ENCODE measurements around the gene SMIM29.

SMIM29 gene

GRCh38 chr6:34248727-34249468, at the start of gene SMIM29:
Gene SMIM29, minus strand, starts transcription at chr6:34249006. Its CDS starts 1,215 bp downstream, at chr6:34247791.
- Mint-ChIP-seq H3K9me3 (no peaks in the 10 kb centered on the region), H3K4me3 (peak within 1 kb of the TSS; percentile 95), H3K36me3 (ENCODE audit: low read depth) (peaks cover 8% of the 10 kb centered on the region), H3K27ac (peak within 1 kb of the TSS; percentile 97), H3K4me1 (ENCODE audit: low read depth) (peaks cover 31% of the 10 kb centered on the region), H3K27me3 (ENCODE audit: low read depth) (peaks cover 5% of the 10 kb centered on the region)
- DNase-seq (ENCODE audit: low spot score), result peak; percentile 97

DNA sequence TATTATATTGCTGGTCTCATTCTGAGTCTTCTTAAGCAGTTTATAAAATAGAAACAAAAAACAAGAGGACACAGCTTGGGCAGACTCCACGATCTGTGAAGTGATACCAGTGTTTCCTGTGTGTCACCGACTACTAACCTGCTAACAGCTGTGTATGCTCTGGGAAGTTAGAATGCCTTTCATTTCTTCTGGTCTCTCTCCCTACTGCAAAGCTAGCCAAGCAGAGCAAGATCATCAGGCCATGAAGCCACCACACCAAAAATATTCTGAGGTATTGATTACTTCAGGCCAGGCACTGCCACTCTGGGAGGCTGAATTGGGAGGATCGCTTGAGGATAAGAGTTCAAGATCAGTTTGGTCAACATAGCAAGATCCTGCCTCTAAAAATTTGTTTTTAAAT, 46.9 kb upstream of the SMIM29 start:
- Mint-ChIP-seq H3K36me3 (ENCODE audit: low read depth) (peaks cover 24% of the 10 kb centered on the region), H3K4me1 (ENCODE audit: low read depth) (peaks cover 16% of the 10 kb centered on the region), H3K9me3 (no peaks in the 10 kb centered on the region), H3K27me3 (ENCODE audit: low read depth) (no peaks in the 10 kb centered on the region), H3K4me3 (peak overlapping the region; percentile 50), H3K27ac (peak overlapping the region; percentile 73)
- DNase-seq (ENCODE audit: low spot score), result no peak

- Mint-ChIP-seq H3K4me1 (ENCODE audit: low read depth) (peaks cover 24% of the 10 kb centered on the region), H3K27me3 (ENCODE audit: low read depth) (no peaks in the 10 kb centered on the region), H3K27ac (no peak overlapping the region), H3K9me3 (no peaks in the 10 kb centered on the region), H3K4me3 (no peak overlapping the region), H3K36me3 (ENCODE audit: low read depth) (peaks cover 28% of the 10 kb centered on the region)
- DNase-seq (ENCODE audit: low spot score), result no peak
Observed at GRCh38 chr6:34292954-34293353, 44.1 kb upstream of the SMIM29 start.

GRCh38 chr6:34289137-34289536, 40.3 kb upstream of the SMIM29 start:
- H3K9me3 Mint-ChIP-seq, result no peaks in the 10 kb centered on the region
- H3K27ac Mint-ChIP-seq, result peak overlapping the region; percentile 45
- H3K4me3 Mint-ChIP-seq, result peak overlapping the region; percentile 21
- H3K27me3 Mint-ChIP-seq (ENCODE audit: low read depth), result no peaks in the 10 kb centered on the region
- peaks cover 20% of the 10 kb centered on the region for H3K4me1 Mint-ChIP-seq (ENCODE audit: low read depth)
- H3K36me3 Mint-ChIP-seq (ENCODE audit: low read depth), result peaks cover 44% of the 10 kb centered on the region
- DNase-seq (ENCODE audit: low spot score), result no peak

- Mint-ChIP-seq H3K4me3 (peak overlapping the region; percentile 21), H3K27ac (no peak overlapping the region), H3K36me3 (ENCODE audit: low read depth) (peaks cover 43% of the 10 kb centered on the region), H3K4me1 (ENCODE audit: low read depth) (peaks cover 20% of the 10 kb centered on the region), H3K9me3 (no peaks in the 10 kb centered on the region), H3K27me3 (ENCODE audit: low read depth) (no peaks in the 10 kb centered on the region)
- DNase-seq (ENCODE audit: low spot score), result peak; percentile 17
Observed at GRCh38 chr6:34288581-34288980, 39.8 kb upstream of the SMIM29 start.

DNA sequence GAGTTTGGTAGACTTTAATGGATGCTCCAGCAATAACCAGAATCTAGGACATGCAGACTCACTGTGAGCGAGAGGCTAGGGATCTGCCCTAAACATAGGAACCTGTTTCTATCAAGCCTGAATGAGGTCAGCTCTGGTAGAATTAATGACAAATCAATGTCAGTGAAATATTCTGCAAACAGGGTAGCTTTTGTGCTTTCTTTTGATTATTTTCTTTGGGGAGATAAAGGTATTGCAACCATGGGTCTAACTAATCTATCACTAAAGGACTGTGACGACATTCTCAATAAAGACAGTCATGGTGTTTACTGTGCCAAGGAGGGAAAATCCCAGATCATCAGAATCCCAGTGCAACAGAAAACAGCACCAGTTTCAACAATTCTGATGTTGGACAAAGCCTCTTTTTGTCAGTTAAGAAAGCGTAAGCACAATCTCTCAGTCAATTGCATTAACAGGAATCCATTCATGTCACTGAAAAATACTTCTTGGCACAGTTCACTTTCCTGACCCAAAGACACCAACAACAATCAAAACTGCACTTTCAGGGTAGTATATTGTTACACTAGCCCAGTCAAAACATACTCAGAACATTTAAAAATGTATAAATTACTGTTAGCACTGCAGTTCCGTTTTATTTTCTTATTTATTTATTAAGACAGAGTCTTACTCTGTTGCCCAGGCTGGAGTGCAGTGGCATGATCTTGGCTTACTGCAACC, 36.8 kb upstream of the SMIM29 start:
- H3K9me3 Mint-ChIP-seq, result no peaks in the 10 kb centered on the region
- no peaks in the 10 kb centered on the region for H3K27me3 Mint-ChIP-seq (ENCODE audit: low read depth)
- H3K36me3 Mint-ChIP-seq (ENCODE audit: low read depth), result peaks cover 32% of the 10 kb centered on the region
- no peak overlapping the region for H3K4me3 Mint-ChIP-seq
- no peak for DNase-seq (ENCODE audit: low spot score)
- H3K27ac Mint-ChIP-seq, result no peak overlapping the region
- peaks cover 20% of the 10 kb centered on the region for H3K4me1 Mint-ChIP-seq (ENCODE audit: low read depth)

DNA sequence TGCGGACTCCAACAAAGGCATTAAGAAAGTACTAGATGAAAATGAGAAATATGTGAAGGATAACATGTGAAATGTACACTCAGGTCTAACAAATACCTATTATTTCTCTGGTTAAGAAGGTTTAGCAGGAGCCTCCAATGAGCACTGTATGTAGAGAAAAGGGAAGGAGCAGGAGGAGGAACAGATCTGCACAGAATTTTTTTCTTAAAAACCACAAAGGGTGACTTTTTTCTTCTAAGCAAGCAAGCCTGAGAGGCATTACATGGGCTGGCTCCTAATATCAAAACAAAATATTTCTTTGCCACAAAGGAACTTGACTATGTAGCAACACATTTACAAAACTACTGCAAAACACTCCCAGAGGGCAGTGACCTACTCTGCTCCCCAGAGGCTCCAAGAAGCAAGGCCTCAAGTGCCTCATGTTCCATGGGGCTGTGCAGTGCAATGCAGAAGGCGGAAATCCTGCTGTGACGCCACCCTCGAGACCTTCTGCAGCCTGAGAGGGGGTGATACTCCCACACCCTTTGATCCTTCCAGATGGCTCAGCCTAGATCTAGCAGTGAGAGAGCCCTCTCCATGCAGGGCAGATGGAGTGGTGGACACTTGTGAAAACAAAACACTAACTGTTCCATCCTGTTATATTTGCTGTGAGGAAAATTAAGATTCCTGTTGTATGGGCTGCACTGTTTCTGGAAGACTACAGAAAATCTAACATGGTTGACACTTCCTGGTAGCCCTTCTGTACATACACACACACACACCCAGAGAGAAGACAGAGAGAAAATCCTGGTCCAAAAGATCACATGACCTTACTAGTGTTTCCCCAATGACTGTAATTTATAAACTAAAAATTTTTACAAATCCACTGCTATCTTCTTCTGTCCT, 36.0 kb upstream of the SMIM29 start:
- Mint-ChIP-seq H3K4me3 (no peak overlapping the region), H3K36me3 (ENCODE audit: low read depth) (peaks cover 32% of the 10 kb centered on the region), H3K9me3 (no peaks in the 10 kb centered on the region), H3K27ac (peak overlapping the region; percentile 66), H3K27me3 (ENCODE audit: low read depth) (no peaks in the 10 kb centered on the region), H3K4me1 (ENCODE audit: low read depth) (peaks cover 19% of the 10 kb centered on the region)
- no peak for DNase-seq (ENCODE audit: low spot score)

DNA sequence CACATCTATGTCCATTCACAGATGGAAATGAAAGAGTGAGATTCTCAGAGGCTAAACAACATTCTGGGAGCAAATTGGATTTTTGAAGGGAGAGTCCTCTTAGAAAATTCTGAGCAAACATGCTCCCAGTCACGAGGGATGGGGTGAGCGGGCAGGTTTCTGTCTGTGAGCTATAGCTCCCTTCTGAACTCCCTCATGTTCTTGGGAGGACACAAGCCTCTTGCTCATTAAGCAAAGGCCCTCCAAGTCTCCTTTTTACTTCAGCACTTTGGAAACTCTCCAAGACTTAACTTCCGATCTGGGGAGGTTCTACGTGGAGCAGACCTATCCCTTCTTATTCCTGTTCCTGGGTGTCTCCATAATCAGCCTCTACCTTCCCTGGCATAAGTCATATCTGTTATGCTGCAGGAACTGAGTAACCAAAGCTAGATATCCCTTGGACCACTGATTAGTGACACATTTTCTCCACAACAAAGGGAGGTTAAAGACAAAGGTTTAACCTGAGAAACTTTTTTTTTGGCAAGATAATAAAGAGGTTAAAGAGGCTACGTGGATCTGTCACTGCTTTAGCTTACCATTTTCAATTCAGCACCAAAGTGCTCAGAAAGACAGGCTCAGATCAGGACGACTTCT, 33.0 kb upstream of the SMIM29 start:
- Mint-ChIP-seq H3K36me3 (ENCODE audit: low read depth) (peaks cover 18% of the 10 kb centered on the region), H3K4me1 (ENCODE audit: low read depth) (peaks cover 9% of the 10 kb centered on the region), H3K4me3 (no peak overlapping the region), H3K27me3 (ENCODE audit: low read depth) (no peaks in the 10 kb centered on the region), H3K9me3 (no peaks in the 10 kb centered on the region), H3K27ac (no peak overlapping the region)
- no peak for DNase-seq (ENCODE audit: low spot score)

GRCh38 chr6:34280216-34280615, 31.4 kb upstream of the SMIM29 start:
- no peak overlapping the region for H3K4me3 Mint-ChIP-seq
- peaks cover 9% of the 10 kb centered on the region for H3K4me1 Mint-ChIP-seq (ENCODE audit: low read depth)
- H3K27ac Mint-ChIP-seq, result no peak overlapping the region
- H3K27me3 Mint-ChIP-seq (ENCODE audit: low read depth), result no peaks in the 10 kb centered on the region
- no peak for DNase-seq (ENCODE audit: low spot score)
- H3K36me3 Mint-ChIP-seq (ENCODE audit: low read depth), result peaks cover 9% of the 10 kb centered on the region
- H3K9me3 Mint-ChIP-seq, result no peaks in the 10 kb centered on the region

- peaks cover 3% of the 10 kb centered on the region for H3K4me1 Mint-ChIP-seq (ENCODE audit: low read depth)
- H3K27ac Mint-ChIP-seq, result no peak overlapping the region
- peaks cover 1% of the 10 kb centered on the region for H3K36me3 Mint-ChIP-seq (ENCODE audit: low read depth)
- H3K4me3 Mint-ChIP-seq, result no peak overlapping the region
- no peaks in the 10 kb centered on the region for H3K9me3 Mint-ChIP-seq
- no peak for DNase-seq (ENCODE audit: low spot score)
- no peaks in the 10 kb centered on the region for H3K27me3 Mint-ChIP-seq (ENCODE audit: low read depth)
Observed at GRCh38 chr6:34278833-34279232, 30.0 kb upstream of the SMIM29 start.

- Mint-ChIP-seq H3K27ac (no peak overlapping the region), H3K9me3 (no peaks in the 10 kb centered on the region), H3K36me3 (ENCODE audit: low read depth) (no peaks in the 10 kb centered on the region), H3K27me3 (ENCODE audit: low read depth) (no peaks in the 10 kb centered on the region), H3K4me3 (no peak overlapping the region), H3K4me1 (ENCODE audit: low read depth) (peaks cover 3% of the 10 kb centered on the region)
- DNase-seq (ENCODE audit: low spot score), result no peak
Observed at GRCh38 chr6:34277763-34278112, 28.9 kb upstream of the SMIM29 start.

DNA sequence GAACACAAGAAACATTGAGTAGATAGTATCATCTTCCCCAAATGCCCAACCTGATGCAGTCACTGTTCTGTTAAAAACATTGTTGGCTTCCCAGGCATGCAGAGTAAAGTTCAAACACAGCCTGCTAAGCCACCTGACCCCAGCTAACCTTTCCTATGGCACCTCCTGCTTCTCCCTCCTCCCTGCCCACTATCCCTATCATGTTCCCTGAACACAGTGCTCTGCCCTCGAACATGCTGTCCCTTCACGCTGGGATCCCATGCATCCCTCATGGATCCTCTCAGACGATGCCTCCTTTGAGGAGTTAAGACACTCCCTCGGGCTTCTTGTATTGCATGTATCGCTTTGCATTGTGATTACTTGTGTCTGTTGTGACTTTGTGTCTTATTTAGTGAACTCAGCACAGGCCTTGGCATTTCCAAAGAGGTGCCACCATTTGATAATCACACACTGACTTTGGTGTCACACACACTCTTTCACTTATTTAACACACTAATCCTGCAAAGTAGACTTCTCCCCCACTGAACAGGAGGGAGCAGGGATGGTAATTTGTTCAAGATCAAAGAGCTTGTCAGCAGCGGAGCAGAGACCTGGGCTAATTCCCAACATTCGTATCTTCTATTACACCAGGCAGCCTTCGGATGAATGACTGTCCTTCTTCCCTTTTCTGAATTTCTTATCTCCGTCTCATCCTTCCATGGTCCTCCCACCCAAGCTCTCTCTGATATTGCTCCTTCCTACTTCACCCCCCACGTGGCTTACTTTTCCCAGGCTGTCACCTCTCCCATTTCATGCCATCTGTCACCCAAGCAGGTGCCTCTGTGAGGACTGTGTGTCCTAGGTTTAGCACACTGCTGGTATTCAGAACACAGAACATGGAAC, 28.3 kb upstream of the SMIM29 start:
- Mint-ChIP-seq H3K27ac (no peak overlapping the region), H3K36me3 (ENCODE audit: low read depth) (no peaks in the 10 kb centered on the region), H3K9me3 (no peaks in the 10 kb centered on the region)

DNA sequence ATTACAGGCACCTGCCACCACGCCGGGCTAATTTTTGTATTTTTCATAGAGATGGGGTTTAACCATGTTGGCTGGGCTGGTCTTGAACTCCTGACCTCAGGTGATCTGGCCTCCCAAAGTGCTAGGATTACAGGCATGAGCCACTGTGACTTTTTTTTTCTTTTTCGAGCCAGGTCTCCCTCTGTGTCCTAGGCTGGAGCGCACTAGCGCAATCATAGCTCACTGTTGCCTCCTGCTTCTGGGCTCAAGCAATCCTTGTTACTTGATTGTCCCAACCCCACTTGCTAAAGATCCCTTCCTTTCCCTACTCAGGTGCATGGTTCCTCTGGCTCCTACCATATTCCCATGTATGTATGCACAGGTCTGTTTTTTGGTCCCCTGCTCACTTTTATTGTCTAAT, 27.4 kb upstream of the SMIM29 start:
- no peak overlapping the region for H3K27ac Mint-ChIP-seq

More for the DNA sequence above, 28.3 kb upstream of the SMIM29 start:
- no peaks in the 10 kb centered on the region for H3K27me3 Mint-ChIP-seq (ENCODE audit: low read depth)
- DNase-seq (ENCODE audit: low spot score), result no peak
- peaks cover 3% of the 10 kb centered on the region for H3K4me1 Mint-ChIP-seq (ENCODE audit: low read depth)
- H3K4me3 Mint-ChIP-seq, result no peak overlapping the region

More for the DNA sequence above, 27.4 kb upstream of the SMIM29 start:
- Mint-ChIP-seq H3K36me3 (ENCODE audit: low read depth) (no peaks in the 10 kb centered on the region), H3K4me3 (no peak overlapping the region), H3K4me1 (ENCODE audit: low read depth) (peaks cover 3% of the 10 kb centered on the region), H3K27me3 (ENCODE audit: low read depth) (no peaks in the 10 kb centered on the region), H3K9me3 (no peaks in the 10 kb centered on the region)
- DNase-seq (ENCODE audit: low spot score), result no peak
